Hepatic stellate cell (primary cell): Measurements from ENCODE around the gene NPR2.

Experiments used
- DNase-seq: peaks from one replicate; pipeline ENCODE4 v3.0.0; 2011; ENCODE audit warnings: low spot score

The NPR2 gene

GRCh38 chr9:35832814-35833213 is 41.4 kb downstream of the NPR2 start:
- no peak for DNase-seq

GRCh38 chr9:35834260-35835215 is 43.1 kb downstream of the NPR2 start:
- no peak for DNase-seq

GRCh38 chr9:35835216-35835632 is 43.8 kb downstream of the NPR2 start:
- DNase-seq, result no peak

DNA sequence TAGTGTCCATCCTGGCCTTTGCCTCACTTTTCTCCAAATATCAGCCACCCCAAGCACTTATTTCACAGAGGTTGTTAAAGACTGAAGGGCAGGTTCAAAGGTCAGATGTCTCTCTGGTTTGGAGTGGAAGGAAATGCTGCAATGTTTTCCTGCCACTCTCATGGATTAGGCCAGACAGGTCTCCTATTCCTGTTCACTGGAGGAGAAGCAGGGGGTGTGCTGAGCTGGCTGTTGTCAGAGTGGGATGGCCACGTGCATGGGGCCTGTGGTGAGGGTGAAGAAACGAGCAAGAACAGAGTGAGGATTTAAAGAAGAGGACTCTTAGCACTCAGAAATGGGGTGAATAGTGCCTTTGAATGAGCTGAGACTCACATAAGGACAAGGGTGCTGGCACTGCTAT is 44.4 kb downstream of the NPR2 start:
- no peak for DNase-seq

GRCh38 chr9:35836595-35836994 is 45.2 kb downstream of the NPR2 start:
- no peak for DNase-seq

GRCh38 chr9:35839926-35840325 is 48.5 kb downstream of the NPR2 start:
- no peak for DNase-seq

DNA sequence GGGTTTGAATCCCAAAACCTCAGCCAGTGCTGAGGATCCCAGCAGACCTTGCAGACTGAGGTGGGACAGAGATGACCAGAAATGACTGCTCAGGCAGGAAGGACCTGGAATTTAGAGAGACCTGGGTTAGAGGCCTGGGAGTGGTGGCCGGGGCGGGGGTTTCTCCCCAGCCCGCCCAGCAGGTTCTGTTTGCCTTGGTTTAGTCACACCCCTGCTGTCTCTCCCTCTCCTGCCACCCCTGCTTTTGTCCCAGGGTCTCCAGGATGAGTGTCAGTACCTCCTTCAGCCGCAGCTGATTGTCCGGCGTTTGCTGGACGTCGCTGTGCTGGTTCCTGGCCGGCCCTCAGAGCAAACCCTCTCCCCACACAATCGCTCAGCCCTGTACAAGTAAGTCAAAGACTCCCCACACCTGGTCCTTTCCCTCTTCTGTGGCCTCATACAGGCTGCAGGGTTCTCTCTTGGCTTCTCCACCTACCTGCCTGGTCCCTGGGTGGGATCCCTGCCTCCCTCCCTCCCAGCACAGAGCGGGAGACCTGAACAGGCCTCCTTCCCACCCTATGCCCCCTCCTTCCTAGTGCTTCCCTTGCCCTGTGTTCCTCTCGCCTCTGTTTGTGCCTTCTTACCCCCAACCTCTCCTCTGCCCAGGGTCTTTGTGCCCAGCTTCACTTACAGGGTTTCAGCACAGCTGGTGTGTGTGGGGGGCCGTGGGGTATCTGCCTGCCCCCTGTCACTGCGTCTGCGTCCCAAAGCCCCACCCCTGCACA is 49.7 kb downstream of the NPR2 start:
- DNase-seq, result no peak

GRCh38 chr9:35841645-35841900 is 50.2 kb downstream of the NPR2 start:
- DNase-seq, result no peak

DNA sequence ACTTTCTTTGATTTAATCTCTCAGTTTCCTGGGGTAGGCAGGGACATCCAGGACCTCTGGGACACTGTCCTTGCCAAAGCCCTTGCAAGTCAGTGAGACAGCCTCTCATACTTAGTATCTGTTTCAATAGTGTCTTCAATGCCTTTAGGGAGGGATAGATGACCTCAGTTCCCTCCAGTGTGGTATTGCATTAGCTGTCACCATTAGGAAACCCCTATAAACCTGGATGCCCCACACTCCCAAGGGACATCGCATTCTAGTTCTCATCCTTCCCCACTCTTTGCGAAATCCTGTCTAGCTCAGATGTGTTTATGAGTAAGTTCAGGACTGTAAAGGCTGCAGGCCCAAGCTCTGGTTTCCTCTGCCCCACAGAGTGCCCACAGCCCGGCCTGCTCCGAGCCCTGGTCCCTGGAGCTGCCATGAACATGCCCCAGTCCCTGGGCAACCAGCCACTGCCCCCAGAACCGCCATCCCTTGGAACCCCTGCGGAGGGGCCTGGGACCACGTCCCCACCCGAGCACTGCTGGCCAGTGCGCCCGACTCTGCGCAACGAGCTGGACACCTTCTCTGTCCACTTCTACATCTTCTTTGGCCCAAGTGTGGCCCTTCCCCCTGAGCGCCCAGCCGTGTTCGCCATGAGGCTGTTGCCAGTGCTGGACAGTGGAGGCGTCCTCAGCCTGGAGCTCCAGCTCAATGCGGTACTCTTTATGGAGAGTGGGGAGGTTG is 50.8 kb downstream of the NPR2 start:
- no peak for DNase-seq

GRCh38 chr9:35842795-35843194 is 51.4 kb downstream of the NPR2 start:
- DNase-seq, result no peak

GRCh38 chr9:35844628-35845270 is 53.4 kb downstream of the NPR2 start:
- DNase-seq, result peak; percentile 86

DNA sequence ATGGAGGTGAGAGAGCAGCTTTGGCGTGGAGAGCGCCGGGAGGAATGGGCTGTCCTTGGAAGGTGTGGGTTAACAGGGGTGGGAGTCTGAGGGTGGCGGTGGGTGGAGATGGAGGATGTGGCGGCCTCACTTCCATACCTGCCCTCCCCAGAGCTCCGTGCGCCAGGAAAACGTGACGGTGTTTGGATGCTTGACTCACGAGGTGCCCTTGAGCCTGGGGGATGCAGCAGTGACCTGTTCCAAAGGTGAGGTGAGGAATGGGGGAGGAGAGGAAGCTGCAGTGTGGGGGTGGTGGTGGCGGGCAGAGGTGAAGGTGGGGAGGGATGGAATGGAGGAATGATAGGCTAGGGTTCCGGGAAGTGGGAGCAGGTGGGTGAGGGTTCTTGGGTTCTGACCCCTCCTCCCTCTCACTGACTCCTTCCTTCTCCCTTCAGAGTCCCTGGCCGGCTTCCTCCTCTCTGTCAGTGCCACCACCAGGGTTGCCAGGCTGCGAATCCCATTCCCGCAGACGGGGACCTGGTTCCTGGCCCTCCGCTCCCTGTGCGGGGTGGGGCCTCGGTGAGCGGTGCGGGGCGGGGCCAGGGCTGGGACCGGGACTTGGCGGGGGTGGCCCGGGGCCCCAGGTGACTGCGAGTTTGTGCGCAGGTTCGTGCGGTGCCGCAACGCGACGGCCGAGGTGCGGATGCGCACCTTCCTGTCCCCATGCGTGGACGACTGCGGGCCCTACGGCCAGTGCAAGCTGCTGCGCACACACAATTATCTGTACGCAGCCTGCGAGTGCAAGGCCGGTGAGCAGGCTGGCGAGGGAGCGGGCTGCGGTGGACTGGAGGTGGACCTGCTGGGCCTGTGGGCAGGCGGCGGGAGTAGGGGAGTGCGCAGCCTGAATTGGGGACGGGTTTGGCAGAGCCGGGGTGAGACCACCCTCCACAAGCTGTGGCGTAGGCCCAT is 54.7 kb downstream of the NPR2 start:
- no peak for DNase-seq

DNA sequence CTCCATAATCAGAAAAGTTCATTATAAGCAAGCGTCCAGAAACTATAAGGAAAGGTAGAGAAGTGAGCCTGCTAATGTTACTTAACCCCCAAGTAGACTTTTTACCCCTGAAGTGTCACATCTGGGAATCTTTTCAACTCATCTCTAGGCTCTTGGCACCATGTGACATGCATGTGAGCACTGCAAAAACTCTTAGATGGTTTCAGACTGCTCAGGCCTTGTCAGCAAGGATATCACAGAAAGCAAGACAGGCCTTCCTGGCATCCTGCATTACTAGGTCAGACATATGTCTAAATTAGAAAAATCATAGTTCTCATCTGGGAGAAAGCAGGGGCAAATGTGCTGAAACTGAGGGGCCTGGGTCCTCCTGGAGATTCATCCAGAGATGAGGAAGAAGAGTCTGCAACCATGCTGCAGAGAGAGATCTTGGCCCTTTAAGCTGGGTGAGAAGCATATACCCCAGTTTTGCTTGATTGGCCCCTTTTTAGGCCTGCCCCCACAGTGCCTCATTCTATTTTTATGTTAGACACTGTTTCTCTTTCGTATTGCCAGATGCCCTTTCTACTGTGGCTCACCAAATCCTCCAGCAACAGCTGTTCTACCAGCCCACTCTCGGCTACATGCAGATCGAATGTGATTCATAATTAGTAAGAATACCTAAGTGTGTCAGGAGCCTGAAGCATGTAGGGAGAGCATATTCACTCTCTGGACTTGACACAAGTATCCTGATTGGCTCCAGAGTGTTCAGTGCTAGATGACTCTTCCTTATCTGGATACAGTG is 56.6 kb downstream of the NPR2 start:
- peak; percentile 91 for DNase-seq

DNA sequence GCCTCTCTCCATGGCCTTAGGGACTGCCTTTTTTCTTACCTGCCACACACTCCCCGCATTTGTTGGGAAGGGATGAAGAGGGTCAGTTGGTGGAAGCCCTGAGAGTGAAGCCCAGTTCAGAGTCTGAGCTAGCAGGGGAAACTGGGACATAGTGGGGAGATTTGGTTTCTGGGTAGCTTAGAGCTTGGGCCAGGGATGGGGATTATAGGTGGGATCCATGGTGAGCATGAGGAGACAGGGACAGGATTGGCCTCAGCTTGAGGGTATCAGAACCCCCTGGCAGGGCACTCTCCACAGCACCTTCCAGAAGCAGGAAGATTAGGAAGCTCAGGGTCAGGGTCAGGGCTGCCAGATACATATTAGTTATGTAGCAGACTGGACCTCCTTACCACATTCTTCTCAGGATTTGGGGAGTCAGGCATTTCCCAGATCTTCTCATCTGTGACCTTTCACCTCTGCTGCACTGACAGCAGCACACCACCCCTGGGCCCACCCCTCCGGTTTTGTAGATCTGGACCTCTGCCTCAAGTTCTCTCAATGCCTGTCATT is 61.0 kb downstream of the NPR2 start:
- no peak for DNase-seq

- DNase-seq, result no peak
These were observed 61.8 kb downstream of the NPR2 start for GRCh38 chr9:35852876-35853865.

DNA sequence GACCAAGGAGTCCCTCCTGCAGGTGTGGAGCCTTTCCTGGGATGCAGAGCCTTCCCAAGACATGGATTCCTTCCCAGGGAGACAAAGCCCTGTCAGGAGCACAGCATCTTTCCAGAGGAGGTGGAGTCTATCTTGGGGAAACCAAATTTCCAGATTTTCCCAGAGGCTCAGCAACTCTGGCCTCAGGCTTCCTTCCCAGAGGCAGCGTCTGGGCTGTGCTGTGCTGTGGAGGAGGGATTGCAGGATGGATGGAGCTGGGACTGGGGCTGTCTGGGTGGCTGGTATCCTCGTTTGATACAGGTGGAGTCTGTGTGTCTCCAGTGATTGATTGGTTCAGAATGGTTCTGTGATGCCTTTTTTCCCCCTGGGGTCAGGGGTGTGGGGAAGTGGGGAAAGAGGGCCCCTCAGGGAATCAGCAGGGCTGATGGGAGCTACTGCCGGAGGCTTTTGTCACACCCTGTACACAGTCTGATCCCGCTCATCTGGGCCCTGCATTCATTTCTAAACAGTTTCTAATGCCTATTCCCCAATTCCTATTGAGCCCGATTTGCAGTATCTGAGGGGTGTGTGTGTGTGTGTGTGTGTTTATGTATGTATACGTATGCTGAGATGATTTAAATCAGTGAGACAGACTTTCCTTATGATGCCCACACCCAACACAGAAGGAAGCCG is 62.8 kb downstream of the NPR2 start:
- DNase-seq, result no peak

- no peak for DNase-seq
These were observed 64.8 kb downstream of the NPR2 start for GRCh38 chr9:35856206-35856605.

GRCh38 chr9:35856882-35857281 is 65.5 kb downstream of the NPR2 start:
- no peak for DNase-seq
